ENCODE data around the gene ORC5.

The ORC5 gene

GRCh38 chr7:104126411-104126841 is 81.4 kb downstream of the ORC5 start:
- Histone ChIP-seq H3K4me1 (ENCODE audit: low read length) (no peaks in the 10 kb centered on the region), H3K79me2 (ENCODE audit: low read length) (no peaks in the 10 kb centered on the region), H3K4me2 (ENCODE audit: low read length) (no peak overlapping the region), H3K27me3 (ENCODE audit: low read depth, low read length) (no peaks in the 10 kb centered on the region), H3K4me3 (ENCODE audit: low read length) (no peak overlapping the region), H3K9ac (ENCODE audit: low read length) (no peak overlapping the region), H2AFZ (ENCODE audit: low read depth, low read length) (no peak overlapping the region), H3K36me3 (replicated peaks; ENCODE audit: low read depth, low read length) (peaks cover 26% of the 10 kb centered on the region), H3K27ac (ENCODE audit: low read length) (no peak overlapping the region), H3K9me3 (ENCODE audit: insufficient read depth, low read length) (no peaks in the 10 kb centered on the region), H4K20me1 (ENCODE audit: insufficient read depth, low read length) (no peaks in the 10 kb centered on the region)
- TF ChIP-seq EZH2phosphoT487 (IDR thresholded peaks at IDR 0.05; ENCODE audit: low read depth), result no peak
- no peak for TF ChIP-seq CTCF (IDR thresholded peaks at IDR 0.05; ENCODE audit: low read depth, low read length)

GRCh38 chr7:104124893-104125477 is 82.8 kb downstream of the ORC5 start:
- Histone ChIP-seq H3K9ac (ENCODE audit: low read length) (no peak overlapping the region), H3K27ac (ENCODE audit: low read length) (no peak overlapping the region), H3K27me3 (ENCODE audit: low read depth, low read length) (no peaks in the 10 kb centered on the region), H3K4me3 (ENCODE audit: low read length) (no peak overlapping the region), H3K9me3 (ENCODE audit: insufficient read depth, low read length) (no peaks in the 10 kb centered on the region), H3K4me2 (ENCODE audit: low read length) (no peak overlapping the region), H2AFZ (ENCODE audit: low read depth, low read length) (no peak overlapping the region), H3K36me3 (replicated peaks; ENCODE audit: low read depth, low read length) (peaks cover 17% of the 10 kb centered on the region), H4K20me1 (ENCODE audit: insufficient read depth, low read length) (no peaks in the 10 kb centered on the region), H3K79me2 (ENCODE audit: low read length) (no peaks in the 10 kb centered on the region), H3K4me1 (ENCODE audit: low read length) (no peaks in the 10 kb centered on the region)
- TF ChIP-seq EZH2phosphoT487 (IDR thresholded peaks at IDR 0.05; ENCODE audit: low read depth) (no peak), CTCF (IDR thresholded peaks at IDR 0.05; ENCODE audit: low read depth, low read length) (no peak)

- no peaks in the 10 kb centered on the region for H4K20me1 ChIP-seq (ENCODE audit: insufficient read depth, low read length)
- H2AFZ ChIP-seq (ENCODE audit: low read depth, low read length), result no peak overlapping the region
- TF ChIP-seq EZH2phosphoT487 (IDR thresholded peaks at IDR 0.05; ENCODE audit: low read depth), result no peak
- TF ChIP-seq CTCF (IDR thresholded peaks at IDR 0.05; ENCODE audit: low read depth, low read length), result no peak
- H3K36me3 ChIP-seq (replicated peaks; ENCODE audit: low read depth, low read length), result peaks cover 16% of the 10 kb centered on the region
- no peak overlapping the region for H3K9ac ChIP-seq (ENCODE audit: low read length)
- H3K9me3 ChIP-seq (ENCODE audit: insufficient read depth, low read length), result no peaks in the 10 kb centered on the region
- H3K4me1 ChIP-seq (ENCODE audit: low read length), result no peaks in the 10 kb centered on the region
- no peaks in the 10 kb centered on the region for H3K27me3 ChIP-seq (ENCODE audit: low read depth, low read length)
- no peak overlapping the region for H3K4me2 ChIP-seq (ENCODE audit: low read length)
- H3K27ac ChIP-seq (ENCODE audit: low read length), result no peak overlapping the region
- H3K4me3 ChIP-seq (ENCODE audit: low read length), result no peak overlapping the region
- no peaks in the 10 kb centered on the region for H3K79me2 ChIP-seq (ENCODE audit: low read length)
Measured at GRCh38 chr7:104124469-104124868, 83.3 kb downstream of the ORC5 start.

GRCh38 chr7:104123786-104124185 is 84.0 kb downstream of the ORC5 start:
- no peaks in the 10 kb centered on the region for H4K20me1 ChIP-seq (ENCODE audit: insufficient read depth, low read length)
- no peak overlapping the region for H3K9ac ChIP-seq (ENCODE audit: low read length)
- H3K79me2 ChIP-seq (ENCODE audit: low read length), result no peaks in the 10 kb centered on the region
- H3K27ac ChIP-seq (ENCODE audit: low read length), result no peak overlapping the region
- H3K9me3 ChIP-seq (ENCODE audit: insufficient read depth, low read length), result no peaks in the 10 kb centered on the region
- no peak for TF ChIP-seq CTCF (IDR thresholded peaks at IDR 0.05; ENCODE audit: low read depth, low read length)
- TF ChIP-seq EZH2phosphoT487 (IDR thresholded peaks at IDR 0.05; ENCODE audit: low read depth), result no peak
- peaks cover 10% of the 10 kb centered on the region for H3K36me3 ChIP-seq (replicated peaks; ENCODE audit: low read depth, low read length)
- H3K4me3 ChIP-seq (ENCODE audit: low read length), result no peak overlapping the region
- no peaks in the 10 kb centered on the region for H3K4me1 ChIP-seq (ENCODE audit: low read length)
- H3K4me2 ChIP-seq (ENCODE audit: low read length), result no peak overlapping the region
- H3K27me3 ChIP-seq (ENCODE audit: low read depth, low read length), result no peaks in the 10 kb centered on the region
- H2AFZ ChIP-seq (ENCODE audit: low read depth, low read length), result no peak overlapping the region

Measured in OCI-LY3 (cell line).